ACHN (cell line): Measurements from ENCODE around the gene RGS9.
A peak's percentile ranks its signal among the peaks of the same experiment; 100 is the strongest.

Experiments
- DNase-seq: peaks from one replicate; pipeline ENCODE4 v3.0.0-alpha.2; 2015
- in situ Hi-C: cut with HindIII; loops from 2 replicates; pipeline ENCODE4 v1.10.0; 2017; ENCODE audit warnings: low sequenced_read_pairs, low pct_ligation_motif_present, low pct_unique_long_range_greater_than_20kb

RGS9 gene

DNA sequence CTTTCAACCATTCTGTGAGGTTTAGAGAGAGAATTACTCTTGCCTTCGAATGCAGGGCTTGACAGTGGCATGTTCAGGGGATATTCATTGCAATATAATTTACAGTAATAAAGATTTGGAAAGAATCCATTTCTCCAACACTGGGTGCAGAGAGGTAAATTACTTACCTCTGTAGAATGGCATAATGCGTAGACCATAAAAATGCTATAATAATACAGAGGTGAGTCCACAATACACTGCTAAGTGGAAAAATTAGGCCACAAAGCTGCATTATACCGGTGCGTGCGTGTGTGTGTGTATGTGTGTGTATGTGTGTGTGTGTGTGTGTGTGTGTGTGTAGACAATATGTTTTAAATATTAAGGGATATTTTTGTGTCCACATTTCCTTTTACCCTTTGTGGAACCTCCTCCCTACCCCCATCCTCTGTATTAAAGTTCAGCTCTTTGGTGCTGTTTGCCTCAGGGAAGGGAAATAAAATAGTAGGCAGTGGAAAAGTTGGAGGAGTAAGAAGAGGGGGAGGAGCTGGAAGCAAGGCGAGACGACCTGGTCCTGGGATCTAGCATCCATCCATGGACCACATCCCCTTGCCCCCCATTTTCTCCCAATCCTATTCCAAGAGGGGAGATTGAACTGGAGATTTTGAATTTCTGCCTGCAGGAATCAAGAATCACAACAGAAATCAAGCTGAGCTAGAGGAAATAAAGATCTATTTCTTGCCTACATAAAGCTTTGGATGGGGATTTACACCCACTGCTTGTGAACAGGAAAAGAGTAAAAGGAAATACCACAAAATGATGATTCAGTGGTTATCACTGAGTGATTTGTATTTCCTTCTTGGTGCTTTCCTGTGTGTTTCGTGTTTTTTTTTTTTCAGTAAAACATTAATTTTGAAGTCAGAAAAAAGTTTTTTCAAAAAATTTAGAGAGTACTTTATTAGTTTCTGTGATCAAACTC is 124.8 kb downstream of the RGS9 start:
- in situ Hi-C loops, result no loop called here
- peak; percentile 11 for DNase-seq

DNA sequence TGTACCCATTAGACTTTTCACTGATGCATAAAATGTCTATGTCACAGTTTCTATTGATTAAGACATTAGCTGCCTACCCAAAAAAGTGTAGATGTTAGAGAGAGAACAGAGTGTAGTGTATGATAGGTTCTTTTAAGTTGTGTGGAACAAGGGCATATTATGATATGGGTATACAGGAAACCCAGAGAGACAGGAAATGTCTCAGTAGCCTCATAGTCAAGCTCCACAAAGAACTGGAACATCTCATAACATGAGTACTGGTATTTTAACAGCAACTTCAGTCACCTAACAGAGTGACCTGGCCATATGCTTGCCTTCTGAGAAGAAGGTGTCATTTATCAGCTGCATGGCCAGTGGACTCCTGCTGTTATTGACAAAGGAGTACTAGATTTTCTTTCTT is 128.1 kb downstream of the RGS9 start:
- in situ Hi-C loops, result no loop called here
- no peak for DNase-seq

DNA sequence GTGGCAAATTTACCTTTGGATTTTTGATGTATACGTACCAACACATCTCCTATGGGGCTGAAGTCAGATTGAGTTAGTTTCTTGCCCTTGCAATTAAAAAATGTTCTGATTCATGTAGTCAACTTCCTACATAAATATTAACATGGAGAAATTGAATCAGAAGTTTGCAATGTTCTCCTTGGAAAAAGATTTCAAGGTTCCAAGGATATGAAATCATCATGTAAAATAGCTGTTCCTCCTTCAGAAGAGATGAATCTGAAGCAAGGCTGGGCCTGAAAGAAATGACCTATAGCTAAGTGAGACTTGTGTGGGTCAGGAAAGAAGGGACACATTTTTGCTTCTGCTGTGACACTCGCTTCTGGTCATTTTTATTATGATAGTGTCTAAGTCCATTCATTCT is 131.7 kb downstream of the RGS9 start:
- DNase-seq, result no peak
- in situ Hi-C loops, result no loop called here

DNA sequence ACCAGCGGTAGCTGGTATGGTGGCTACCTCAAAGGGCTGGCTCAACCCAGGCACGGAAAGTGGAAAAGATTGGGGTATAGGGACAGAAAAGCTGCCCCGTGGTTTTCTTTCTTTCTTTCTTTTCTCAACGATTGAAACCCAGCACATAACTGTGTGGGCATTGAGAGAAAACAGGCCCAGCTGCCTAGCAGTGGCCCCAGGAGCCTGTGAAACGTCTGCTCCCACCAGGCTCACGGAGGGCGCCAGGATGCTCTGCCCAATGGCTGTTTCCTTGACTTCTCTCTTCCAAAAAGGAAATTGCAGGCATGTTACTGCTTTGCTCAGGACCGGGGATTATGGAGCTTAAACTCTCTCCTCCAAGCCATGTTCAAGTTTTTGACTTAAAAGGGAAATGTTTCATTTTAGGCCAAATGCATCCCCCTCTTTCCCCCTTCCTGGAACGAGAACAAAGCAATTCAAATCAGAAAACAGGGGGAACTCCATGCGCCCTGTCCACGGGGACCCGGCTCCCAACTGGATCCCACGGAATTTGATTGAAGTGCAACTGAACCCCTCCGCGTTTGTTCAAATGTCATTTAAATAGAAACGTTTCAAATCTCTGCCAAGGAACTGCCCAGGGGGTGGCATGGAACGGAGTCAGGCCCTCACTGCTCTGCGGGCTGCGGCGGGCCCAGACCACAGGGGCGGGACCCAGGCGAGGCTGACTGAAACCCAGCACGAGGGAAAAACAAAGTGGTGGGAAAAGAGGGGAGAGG is 133.5 kb downstream of the RGS9 start:
- in situ Hi-C loops, result no loop called here
- no peak for DNase-seq

DNA sequence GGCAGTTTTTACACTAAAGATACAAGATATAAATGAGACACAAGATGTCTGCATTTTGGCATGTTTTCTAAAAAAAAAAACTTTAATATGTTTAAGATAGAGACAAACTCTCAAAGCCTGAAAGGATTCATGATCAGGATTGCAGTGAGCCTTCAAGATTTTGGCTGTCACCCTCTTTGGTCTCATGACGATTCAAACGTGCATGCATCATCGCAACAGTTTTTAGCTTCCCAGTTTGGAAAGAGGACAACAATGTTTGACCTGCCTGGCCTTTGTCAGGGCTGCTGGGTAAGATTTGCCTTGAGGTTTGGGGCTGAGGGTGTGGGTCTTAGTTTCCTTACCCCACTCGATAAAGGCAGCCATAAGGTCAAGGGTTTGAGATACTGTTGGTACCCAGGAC is 134.1 kb downstream of the RGS9 start:
- no peak for DNase-seq
- in situ Hi-C loops, result no loop called here
